ENCODE measurements around the gene PLPPR1.

The PLPPR1 gene

DNA sequence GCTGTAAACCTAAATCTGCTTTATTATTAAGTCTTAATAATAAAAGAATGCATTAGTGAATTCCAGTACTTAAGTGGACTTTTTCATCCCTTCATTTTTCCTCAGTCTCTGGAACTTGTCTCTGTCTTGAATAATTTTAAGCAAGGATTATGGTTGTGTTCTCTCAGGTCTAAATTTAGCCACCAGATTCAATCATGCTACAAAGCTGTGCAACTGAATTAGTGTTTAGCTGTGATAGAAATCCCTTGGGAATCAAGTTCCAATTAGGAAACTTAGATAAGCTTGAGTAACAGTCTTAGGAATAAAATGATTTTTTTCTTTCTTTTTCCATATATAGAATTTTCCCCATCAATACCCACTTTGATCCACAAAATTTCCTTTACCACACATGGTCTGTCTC lies 104.3 kb downstream of the PLPPR1 start:
- TF ChIP-seq, protein P1, sequence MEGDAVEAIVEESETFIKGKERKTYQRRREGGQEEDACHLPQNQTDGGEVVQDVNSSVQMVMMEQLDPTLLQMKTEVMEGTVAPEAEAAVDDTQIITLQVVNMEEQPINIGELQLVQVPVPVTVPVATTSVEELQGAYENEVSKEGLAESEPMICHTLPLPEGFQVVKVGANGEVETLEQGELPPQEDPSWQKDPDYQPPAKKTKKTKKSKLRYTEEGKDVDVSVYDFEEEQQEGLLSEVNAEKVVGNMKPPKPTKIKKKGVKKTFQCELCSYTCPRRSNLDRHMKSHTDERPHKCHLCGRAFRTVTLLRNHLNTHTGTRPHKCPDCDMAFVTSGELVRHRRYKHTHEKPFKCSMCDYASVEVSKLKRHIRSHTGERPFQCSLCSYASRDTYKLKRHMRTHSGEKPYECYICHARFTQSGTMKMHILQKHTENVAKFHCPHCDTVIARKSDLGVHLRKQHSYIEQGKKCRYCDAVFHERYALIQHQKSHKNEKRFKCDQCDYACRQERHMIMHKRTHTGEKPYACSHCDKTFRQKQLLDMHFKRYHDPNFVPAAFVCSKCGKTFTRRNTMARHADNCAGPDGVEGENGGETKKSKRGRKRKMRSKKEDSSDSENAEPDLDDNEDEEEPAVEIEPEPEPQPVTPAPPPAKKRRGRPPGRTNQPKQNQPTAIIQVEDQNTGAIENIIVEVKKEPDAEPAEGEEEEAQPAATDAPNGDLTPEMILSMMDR (IDR thresholded peaks at IDR 0.05; ENCODE audit: insufficient read depth, low read length, poor library complexity, severe bottlenecking): no peak
- DNase-seq (ENCODE audit: extremely low read depth, insufficient read length): no peak
- Histone ChIP-seq H3K27me3 (replicated peaks; ENCODE audit: control insufficient read depth, insufficient read depth, low read length) (no peaks in the 10 kb centered on the region; the same call in 1 of the 2 replicates), H3K36me3 (ENCODE audit: control insufficient read depth, insufficient read depth, low read length) (no peaks in the 10 kb centered on the region), H3K4me3 (replicated peaks; ENCODE audit: low read depth, low read length) (no peak overlapping the region)

DNA sequence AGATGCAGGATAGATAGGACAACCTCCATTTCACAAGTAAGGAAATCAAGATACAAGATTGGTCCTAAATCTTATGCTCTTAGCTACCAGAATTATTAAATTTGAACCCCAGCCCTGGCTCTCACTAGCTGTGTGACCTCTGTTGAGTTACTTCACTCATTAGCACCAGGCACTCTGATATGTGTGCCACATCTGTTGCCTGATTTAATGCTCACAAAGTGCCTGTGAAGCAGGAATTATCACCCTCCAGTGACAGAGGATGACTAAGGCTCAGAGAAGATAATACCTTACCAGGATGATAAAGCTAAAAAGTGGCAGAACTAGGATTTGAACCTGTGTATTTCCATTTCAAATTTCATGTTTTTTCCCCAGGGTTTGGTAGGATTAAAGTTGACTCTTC lies 110.0 kb downstream of the PLPPR1 start:
- H3K36me3 ChIP-seq (ENCODE audit: control insufficient read depth, insufficient read depth, low read length): no peaks in the 10 kb centered on the region
- H3K4me3 ChIP-seq (replicated peaks; ENCODE audit: low read depth, low read length): no peak overlapping the region
- no peak for DNase-seq (ENCODE audit: extremely low read depth, insufficient read length)
- TF ChIP-seq, protein P1 (IDR thresholded peaks at IDR 0.05; ENCODE audit: insufficient read depth, low read length, poor library complexity, severe bottlenecking): no peak
- no peaks in the 10 kb centered on the region; the same call in 1 of the 2 replicates for H3K27me3 ChIP-seq (replicated peaks; ENCODE audit: control insufficient read depth, insufficient read depth, low read length)

DNA sequence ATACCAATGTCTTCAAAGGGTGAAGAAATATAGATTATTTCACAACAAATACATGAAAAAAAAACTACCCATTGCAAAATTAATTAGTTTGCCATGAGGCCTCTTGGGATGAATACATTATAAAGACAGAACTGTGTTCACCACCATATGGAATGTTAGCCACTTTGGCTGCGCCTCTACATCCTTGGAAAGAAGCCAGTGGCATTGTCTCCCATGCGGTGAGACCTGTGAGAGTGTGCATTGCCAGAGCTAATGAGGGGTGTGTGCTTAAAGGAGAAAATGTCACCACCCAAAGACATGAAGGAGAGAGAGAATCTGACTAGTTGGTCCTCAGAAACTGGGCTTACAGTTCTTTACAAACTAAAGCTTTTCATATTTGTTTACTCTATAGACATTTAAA lies 110.6 kb downstream of the PLPPR1 start:
- Histone ChIP-seq H3K36me3 (ENCODE audit: control insufficient read depth, insufficient read depth, low read length) (no peaks in the 10 kb centered on the region), H3K4me3 (replicated peaks; ENCODE audit: low read depth, low read length) (no peak overlapping the region), H3K27me3 (replicated peaks; ENCODE audit: control insufficient read depth, insufficient read depth, low read length) (no peaks in the 10 kb centered on the region; the same call in 1 of the 2 replicates)
- no peak for DNase-seq (ENCODE audit: extremely low read depth, insufficient read length)
- TF ChIP-seq, protein P1 (IDR thresholded peaks at IDR 0.05; ENCODE audit: insufficient read depth, low read length, poor library complexity, severe bottlenecking): no peak

DNA sequence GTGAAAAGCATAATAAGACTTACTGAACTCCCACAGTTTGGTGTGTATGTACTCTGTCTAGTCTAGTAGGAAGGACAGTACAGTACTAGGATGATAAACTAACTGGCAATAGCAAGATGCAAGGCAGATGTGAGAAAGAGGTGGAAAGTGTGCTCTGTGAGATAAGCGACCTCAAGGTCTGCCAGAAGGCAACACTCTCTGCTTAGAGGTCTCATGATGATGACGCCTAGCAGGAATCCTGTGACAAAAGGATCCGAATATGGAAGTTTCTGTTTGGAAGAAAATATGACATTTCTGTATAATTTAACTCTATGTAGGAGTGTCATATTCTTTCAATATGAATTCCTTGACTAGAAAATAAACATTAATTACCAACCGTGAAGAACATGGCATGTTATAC lies 112.2 kb downstream of the PLPPR1 start:
- TF ChIP-seq, protein P1 (IDR thresholded peaks at IDR 0.05; ENCODE audit: insufficient read depth, low read length, poor library complexity, severe bottlenecking): no peak
- no peaks in the 10 kb centered on the region for H3K36me3 ChIP-seq (ENCODE audit: control insufficient read depth, insufficient read depth, low read length)

DNA sequence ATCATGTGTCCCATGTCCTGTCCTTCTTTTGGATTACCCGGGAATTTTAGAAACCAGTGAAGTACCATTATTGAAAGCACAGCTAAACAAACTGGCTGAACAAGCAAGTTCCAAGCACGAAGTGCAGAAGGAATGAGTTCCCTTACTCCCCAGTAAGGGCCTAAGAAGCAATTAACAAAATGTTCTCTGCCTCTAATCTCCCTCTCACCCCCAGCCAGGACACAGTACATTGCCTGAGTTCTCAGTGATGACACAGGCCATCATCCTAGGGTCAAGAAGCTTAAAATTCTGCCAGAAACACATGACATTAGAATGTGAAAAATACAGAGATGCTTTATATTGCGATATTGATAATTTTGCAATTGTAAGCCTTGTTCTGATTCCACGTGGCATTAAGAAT lies 118.0 kb downstream of the PLPPR1 start:
- TF ChIP-seq, protein P1 (IDR thresholded peaks at IDR 0.05; ENCODE audit: insufficient read depth, low read length, poor library complexity, severe bottlenecking): no peak
- Histone ChIP-seq H3K4me3 (replicated peaks; ENCODE audit: low read depth, low read length) (no peak overlapping the region), H3K36me3 (ENCODE audit: control insufficient read depth, insufficient read depth, low read length) (no peaks in the 10 kb centered on the region), H3K27me3 (replicated peaks; ENCODE audit: control insufficient read depth, insufficient read depth, low read length) (no peaks in the 10 kb centered on the region)
- DNase-seq (ENCODE audit: extremely low read depth, insufficient read length): no peak

More for the DNA sequence above, 112.2 kb downstream of the PLPPR1 start:
- H3K4me3 ChIP-seq (replicated peaks; ENCODE audit: low read depth, low read length): no peak overlapping the region
- no peaks in the 10 kb centered on the region; the same call in 1 of the 2 replicates for H3K27me3 ChIP-seq (replicated peaks; ENCODE audit: control insufficient read depth, insufficient read depth, low read length)
- no peak for DNase-seq (ENCODE audit: extremely low read depth, insufficient read length)

DNA sequence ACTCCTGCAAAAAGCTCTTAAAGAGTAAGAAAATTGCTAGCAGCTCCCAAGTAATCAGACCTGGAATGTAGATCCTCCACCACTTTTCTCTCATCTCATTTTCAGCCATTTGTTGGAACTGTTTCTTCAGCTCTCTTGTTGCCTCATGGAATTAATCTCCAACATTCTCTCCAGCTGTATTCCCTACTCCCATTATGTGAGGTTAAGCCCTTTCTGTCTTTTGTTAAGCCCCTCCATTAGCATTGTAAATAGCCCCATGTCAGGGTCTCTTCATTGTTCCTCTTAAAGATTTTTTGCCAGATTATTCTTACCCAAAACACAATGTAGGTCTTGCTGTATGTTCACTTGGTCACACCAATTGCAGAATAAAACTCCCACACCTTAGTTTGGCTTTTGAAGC lies 119.8 kb downstream of the PLPPR1 start:
- Histone ChIP-seq H3K27me3 (replicated peaks; ENCODE audit: control insufficient read depth, insufficient read depth, low read length) (no peaks in the 10 kb centered on the region), H3K4me3 (replicated peaks; ENCODE audit: low read depth, low read length) (no peak overlapping the region), H3K36me3 (ENCODE audit: control insufficient read depth, insufficient read depth, low read length) (no peaks in the 10 kb centered on the region)
- TF ChIP-seq, protein P1 (IDR thresholded peaks at IDR 0.05; ENCODE audit: insufficient read depth, low read length, poor library complexity, severe bottlenecking): no peak
- no peak for DNase-seq (ENCODE audit: extremely low read depth, insufficient read length)
